GM23338 (cell line): ENCODE results near the gene PRAMEF1. TPM values are rescaled to one million over a fixed set of nuclear protein-coding genes. Genes with fewer than 3 reads are reported as not detected.

Experiments used
- ATAC-seq: fragments of 200-7000 bp; cut with Tn5 transposase; 3 replicates; pipeline ENCODE4 v1.9.1; 2020
- DNase-seq: peaks from one replicate; pipeline ENCODE4 v3.0.0-alpha.2; 2015; ENCODE audit warnings: low spot score
- H2AFZ ChIP-seq: fragments of 200-600 bp; sonication (generic); 2 replicates; pipeline ENCODE4 v1.8.0; 2016; ENCODE audit warnings: antibody characterized with exemption, mild to moderate bottlenecking, moderate library complexity
- H3F3A ChIP-seq: fragments of 200-600 bp; sonication (generic); replicated peaks from 2 replicates; pipeline ENCODE4 v1.8.0; 2017; ENCODE audit warnings: antibody characterized with exemption, mixed run types, low read depth
- H3K27ac ChIP-seq: fragments of 200-600 bp; sonication (generic); 2 replicates; pipeline ENCODE4 v1.6.1; 2016; ENCODE audit warnings: low read depth
- H3K27me3 ChIP-seq: fragments of 200-600 bp; sonication (generic); 2 replicates; pipeline ENCODE4 v1.8.0; 2016; ENCODE audit warnings: mild to moderate bottlenecking, mixed run types, moderate library complexity; ENCODE audit not compliant: insufficient read depth
- H3K36me3 ChIP-seq: fragments of 200-600 bp; sonication (generic); 2 replicates; pipeline ENCODE4 v1.8.0; 2016; ENCODE audit warnings: mild to moderate bottlenecking; ENCODE audit not compliant: insufficient read depth
- H3K4me1 ChIP-seq: fragments of 200-600 bp; sonication (generic); 2 replicates; pipeline ENCODE4 v1.8.0; 2016; ENCODE audit warnings: mild to moderate bottlenecking, moderate library complexity; ENCODE audit not compliant: insufficient read depth
- H3K4me2 ChIP-seq: fragments of 200-600 bp; sonication (generic); 2 replicates; pipeline ENCODE4 v1.7.1; 2017; ENCODE audit warnings: mixed run types
- H3K4me3 ChIP-seq: fragments of 200-600 bp; sonication (generic); 2 replicates; pipeline ENCODE4 v1.6.1; 2016; ENCODE audit warnings: mixed run types
- H3K79me2 ChIP-seq: fragments of 200-600 bp; sonication (generic); replicated peaks from 2 replicates; pipeline ENCODE4 v1.8.0; 2017; ENCODE audit warnings: mild to moderate bottlenecking; ENCODE audit not compliant: insufficient read depth
- H3K9me2 ChIP-seq: fragments of 200-600 bp; sonication (generic); 2 replicates; pipeline ENCODE4 v1.8.0; 2017; ENCODE audit not compliant: insufficient read depth
- H4K20me1 ChIP-seq: fragments of 200-600 bp; sonication (generic); replicated peaks from 2 replicates; pipeline ENCODE4 v1.8.0; 2017; ENCODE audit warnings: mild to moderate bottlenecking; ENCODE audit not compliant: insufficient read depth
- H3K27ac Mint-ChIP-seq: 2 replicates; pipeline ENCODE4 v1.8.0; 2020; ENCODE audit warnings: inconsistent platforms, mild to moderate bottlenecking, moderate library complexity, mixed read lengths
- H3K27me3 Mint-ChIP-seq: 3 replicates; pipeline ENCODE4 v1.8.0; 2022; ENCODE audit warnings: low read depth, mild to moderate bottlenecking, moderate library complexity, mixed read lengths, inconsistent platforms; ENCODE audit not compliant: insufficient read depth, poor library complexity
- H3K36me3 Mint-ChIP-seq: 3 replicates; pipeline ENCODE4 v1.8.0; 2021; ENCODE audit warnings: low read depth, mild to moderate bottlenecking, inconsistent platforms, moderate library complexity, mixed read lengths
- H3K4me1 Mint-ChIP-seq: 3 replicates; pipeline ENCODE4 v1.8.0; 2020; ENCODE audit warnings: mild to moderate bottlenecking, inconsistent platforms, mixed read lengths
- H3K4me3 Mint-ChIP-seq: 3 replicates; pipeline ENCODE4 v1.8.0; 2021; ENCODE audit warnings: moderate library complexity, mild to moderate bottlenecking, inconsistent platforms, mixed read lengths
- H3K9me3 Mint-ChIP-seq: 3 replicates; pipeline ENCODE4 v1.8.0; 2020; ENCODE audit warnings: moderate library complexity, mild to moderate bottlenecking, inconsistent platforms, mixed read lengths
- EZH2 ChIP-seq: fragments of 200-600 bp; sonication (generic); IDR thresholded peaks from one replicate; pipeline ENCODE4 v1.8.0; 2017; ENCODE audit warnings: antibody characterized with exemption, mild to moderate bottlenecking, low read depth; ENCODE audit not compliant: unreplicated experiment
- ZNF114 ChIP-seq: fragments of 250-450 bp; sonication (Bioruptor Pico); IDR thresholded peaks from 2 replicates; pipeline ENCODE4 v1.5.0; 2020; ENCODE audit warnings: mild to moderate bottlenecking, moderate library complexity
- polyA plus RNA-seq: library from polyadenylated mRNA; unstranded; fragments of >200 nt; fragmentation: Nextera tagmentation; extraction: Ambion mirVana; gene quantifications from 2 replicates; pipeline ENCODE4 v1.2.1, GENCODE V29; 2016
- total RNA-seq: library from RNA; depleted of rRNA; stranded (reverse); fragments of >200 nt; shearing (Covaris generic); gene quantifications from 2 replicates; pipeline ENCODE4 v1.2.3, GENCODE V29; 2014
- TF ChIP-seq, protein P1 (sequence below): fragments of 250-450 bp; sonication (Bioruptor Pico); IDR thresholded peaks from 2 replicates; pipeline ENCODE4 v1.5.0; 2020; ENCODE audit warnings: mild to moderate bottlenecking, moderate library complexity
- TF ChIP-seq, protein P2 (sequence below): IDR thresholded peaks from 2 replicates; pipeline ENCODE4 v1.6.1; 2016; ENCODE audit warnings: antibody characterized with exemption

PRAMEF1 gene
- total and polyA plus RNA-seq, 2 experiments from 2014 or later: not detected

DNA sequence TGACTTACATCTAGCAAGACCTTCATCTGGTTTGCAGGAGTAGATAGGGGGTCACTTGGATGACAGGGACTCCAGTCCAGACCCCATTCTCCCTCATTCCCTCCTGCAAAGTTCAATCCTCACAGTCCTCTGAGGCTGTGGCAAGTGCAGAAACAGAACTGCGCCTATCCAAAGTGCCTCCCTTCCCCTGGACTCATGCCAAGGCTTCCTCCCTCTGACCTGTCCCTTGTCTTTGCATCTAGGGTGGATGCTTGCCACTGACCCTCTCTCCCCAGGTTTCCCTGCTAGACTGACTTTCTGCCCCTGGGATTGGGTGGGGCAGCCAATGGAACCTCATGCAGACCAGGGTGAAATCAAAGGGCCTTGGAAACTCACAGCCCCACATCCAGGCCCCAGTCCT lies 18.7 kb downstream of the PRAMEF1 start (continued):
- TF ChIP-seq, protein P1, sequence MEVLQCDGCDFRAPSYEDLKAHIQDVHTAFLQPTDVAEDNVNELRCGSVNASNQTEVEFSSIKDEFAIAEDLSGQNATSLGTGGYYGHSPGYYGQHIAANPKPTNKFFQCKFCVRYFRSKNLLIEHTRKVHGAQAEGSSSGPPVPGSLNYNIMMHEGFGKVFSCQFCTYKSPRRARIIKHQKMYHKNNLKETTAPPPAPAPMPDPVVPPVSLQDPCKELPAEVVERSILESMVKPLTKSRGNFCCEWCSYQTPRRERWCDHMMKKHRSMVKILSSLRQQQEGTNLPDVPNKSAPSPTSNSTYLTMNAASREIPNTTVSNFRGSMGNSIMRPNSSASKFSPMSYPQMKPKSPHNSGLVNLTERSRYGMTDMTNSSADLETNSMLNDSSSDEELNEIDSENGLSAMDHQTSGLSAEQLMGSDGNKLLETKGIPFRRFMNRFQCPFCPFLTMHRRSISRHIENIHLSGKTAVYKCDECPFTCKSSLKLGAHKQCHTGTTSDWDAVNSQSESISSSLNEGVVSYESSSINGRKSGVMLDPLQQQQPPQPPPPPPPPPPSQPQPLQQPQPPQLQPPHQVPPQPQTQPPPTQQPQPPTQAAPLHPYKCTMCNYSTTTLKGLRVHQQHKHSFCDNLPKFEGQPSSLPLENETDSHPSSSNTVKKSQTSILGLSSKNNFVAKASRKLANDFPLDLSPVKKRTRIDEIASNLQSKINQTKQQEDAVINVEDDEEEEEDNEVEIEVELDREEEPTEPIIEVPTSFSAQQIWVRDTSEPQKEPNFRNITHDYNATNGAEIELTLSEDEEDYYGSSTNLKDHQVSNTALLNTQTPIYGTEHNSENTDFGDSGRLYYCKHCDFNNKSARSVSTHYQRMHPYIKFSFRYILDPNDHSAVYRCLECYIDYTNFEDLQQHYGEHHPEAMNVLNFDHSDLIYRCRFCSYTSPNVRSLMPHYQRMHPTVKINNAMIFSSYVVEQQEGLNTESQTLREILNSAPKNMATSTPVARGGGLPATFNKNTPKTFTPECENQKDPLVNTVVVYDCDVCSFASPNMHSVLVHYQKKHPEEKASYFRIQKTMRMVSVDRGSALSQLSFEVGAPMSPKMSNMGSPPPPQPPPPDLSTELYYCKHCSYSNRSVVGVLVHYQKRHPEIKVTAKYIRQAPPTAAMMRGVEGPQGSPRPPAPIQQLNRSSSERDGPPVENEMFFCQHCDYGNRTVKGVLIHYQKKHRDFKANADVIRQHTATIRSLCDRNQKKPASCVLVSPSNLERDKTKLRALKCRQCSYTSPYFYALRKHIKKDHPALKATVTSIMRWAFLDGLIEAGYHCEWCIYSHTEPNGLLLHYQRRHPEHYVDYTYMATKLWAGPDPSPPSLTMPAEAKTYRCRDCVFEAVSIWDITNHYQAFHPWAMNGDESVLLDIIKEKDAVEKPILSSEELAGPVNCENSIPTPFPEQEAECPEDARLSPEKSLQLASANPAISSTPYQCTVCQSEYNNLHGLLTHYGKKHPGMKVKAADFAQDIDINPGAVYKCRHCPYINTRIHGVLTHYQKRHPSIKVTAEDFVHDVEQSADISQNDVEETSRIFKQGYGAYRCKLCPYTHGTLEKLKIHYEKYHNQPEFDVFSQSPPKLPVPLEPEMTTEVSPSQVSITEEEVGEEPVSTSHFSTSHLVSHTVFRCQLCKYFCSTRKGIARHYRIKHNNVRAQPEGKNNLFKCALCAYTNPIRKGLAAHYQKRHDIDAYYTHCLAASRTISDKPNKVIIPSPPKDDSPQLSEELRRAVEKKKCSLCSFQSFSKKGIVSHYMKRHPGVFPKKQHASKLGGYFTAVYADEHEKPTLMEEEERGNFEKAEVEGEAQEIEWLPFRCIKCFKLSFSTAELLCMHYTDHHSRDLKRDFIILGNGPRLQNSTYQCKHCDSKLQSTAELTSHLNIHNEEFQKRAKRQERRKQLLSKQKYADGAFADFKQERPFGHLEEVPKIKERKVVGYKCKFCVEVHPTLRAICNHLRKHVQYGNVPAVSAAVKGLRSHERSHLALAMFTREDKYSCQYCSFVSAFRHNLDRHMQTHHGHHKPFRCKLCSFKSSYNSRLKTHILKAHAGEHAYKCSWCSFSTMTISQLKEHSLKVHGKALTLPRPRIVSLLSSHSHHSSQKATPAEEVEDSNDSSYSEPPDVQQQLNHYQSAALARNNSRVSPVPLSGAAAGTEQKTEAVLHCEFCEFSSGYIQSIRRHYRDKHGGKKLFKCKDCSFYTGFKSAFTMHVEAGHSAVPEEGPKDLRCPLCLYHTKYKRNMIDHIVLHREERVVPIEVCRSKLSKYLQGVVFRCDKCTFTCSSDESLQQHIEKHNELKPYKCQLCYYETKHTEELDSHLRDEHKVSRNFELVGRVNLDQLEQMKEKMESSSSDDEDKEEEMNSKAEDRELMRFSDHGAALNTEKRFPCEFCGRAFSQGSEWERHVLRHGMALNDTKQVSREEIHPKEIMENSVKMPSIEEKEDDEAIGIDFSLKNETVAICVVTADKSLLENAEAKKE: no peak
- no peak for TF ChIP-seq ZNF114
- TF ChIP-seq, protein P2, sequence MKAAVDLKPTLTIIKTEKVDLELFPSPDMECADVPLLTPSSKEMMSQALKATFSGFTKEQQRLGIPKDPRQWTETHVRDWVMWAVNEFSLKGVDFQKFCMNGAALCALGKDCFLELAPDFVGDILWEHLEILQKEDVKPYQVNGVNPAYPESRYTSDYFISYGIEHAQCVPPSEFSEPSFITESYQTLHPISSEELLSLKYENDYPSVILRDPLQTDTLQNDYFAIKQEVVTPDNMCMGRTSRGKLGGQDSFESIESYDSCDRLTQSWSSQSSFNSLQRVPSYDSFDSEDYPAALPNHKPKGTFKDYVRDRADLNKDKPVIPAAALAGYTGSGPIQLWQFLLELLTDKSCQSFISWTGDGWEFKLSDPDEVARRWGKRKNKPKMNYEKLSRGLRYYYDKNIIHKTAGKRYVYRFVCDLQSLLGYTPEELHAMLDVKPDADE: no peak

DNA sequence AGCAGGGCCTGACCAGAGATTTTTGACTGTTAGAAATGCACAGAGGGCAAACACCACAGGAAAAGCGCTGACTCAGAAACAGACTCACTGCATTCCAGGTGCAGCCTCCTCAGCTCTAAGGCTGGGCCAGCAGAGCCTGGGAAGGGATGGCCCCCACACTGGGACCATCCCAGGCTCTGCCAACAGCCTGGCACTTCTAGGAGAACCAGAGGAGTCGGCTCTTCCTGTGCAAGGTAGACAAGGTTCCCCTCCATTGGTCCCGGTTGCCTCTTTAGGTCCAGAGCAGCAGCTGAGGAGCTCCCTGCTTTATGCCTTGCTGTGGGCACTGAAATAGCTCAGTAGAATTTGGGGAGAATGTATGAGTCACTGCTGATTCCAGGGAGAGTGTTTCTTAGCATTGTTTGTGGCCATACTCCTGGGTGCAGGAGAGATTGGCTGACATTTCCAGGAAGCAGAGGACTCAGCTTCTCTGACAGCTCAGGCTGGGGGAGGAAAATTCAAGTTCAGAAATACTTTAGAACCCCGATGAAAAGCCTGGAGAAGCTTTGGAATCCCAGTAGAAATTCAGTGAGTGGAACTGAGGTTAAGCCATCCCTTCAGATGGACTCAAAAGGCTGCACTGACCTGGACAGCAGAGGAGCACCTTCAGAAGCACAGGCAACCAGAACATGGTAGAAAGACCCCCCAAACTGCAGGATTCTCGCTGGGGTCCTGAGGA lies 19.7 kb downstream of the PRAMEF1 start:
- Histone ChIP-seq H3K4me3 (no peak overlapping the region), H2AFZ (no peak overlapping the region), H3K36me3 (no peaks in the 10 kb centered on the region), H3K27me3 (no peaks in the 10 kb centered on the region), H3F3A (no peaks in the 10 kb centered on the region), H4K20me1 (no peaks in the 10 kb centered on the region), H3K27ac (no peak overlapping the region), H3K9me2 (no peaks in the 10 kb centered on the region), H3K4me1 (no peaks in the 10 kb centered on the region), H3K79me2 (no peaks in the 10 kb centered on the region), H3K4me2 (no peak overlapping the region)
- no peak for ATAC-seq
- H3K27ac Mint-ChIP-seq: no peak overlapping the region
- no peak for TF ChIP-seq EZH2
- peaks cover 41% of the 10 kb centered on the region for H3K36me3 Mint-ChIP-seq
- H3K4me1 Mint-ChIP-seq: no peaks in the 10 kb centered on the region
- DNase-seq: no peak
- H3K27me3 Mint-ChIP-seq: peaks cover 2% of the 10 kb centered on the region
- peaks cover 91% of the 10 kb centered on the region for H3K9me3 Mint-ChIP-seq
- no peak overlapping the region for H3K4me3 Mint-ChIP-seq
